ENCODE data around the gene ARSB. TPM values are rescaled to one million over a fixed set of nuclear protein-coding genes. Genes with fewer than 3 reads are reported as not detected.

ARSB gene
- polyA plus RNA-seq, 2 of the 4 experiments (the other 2 are of a cell fraction), result 8.4 to 13.4 TPM

DNA sequence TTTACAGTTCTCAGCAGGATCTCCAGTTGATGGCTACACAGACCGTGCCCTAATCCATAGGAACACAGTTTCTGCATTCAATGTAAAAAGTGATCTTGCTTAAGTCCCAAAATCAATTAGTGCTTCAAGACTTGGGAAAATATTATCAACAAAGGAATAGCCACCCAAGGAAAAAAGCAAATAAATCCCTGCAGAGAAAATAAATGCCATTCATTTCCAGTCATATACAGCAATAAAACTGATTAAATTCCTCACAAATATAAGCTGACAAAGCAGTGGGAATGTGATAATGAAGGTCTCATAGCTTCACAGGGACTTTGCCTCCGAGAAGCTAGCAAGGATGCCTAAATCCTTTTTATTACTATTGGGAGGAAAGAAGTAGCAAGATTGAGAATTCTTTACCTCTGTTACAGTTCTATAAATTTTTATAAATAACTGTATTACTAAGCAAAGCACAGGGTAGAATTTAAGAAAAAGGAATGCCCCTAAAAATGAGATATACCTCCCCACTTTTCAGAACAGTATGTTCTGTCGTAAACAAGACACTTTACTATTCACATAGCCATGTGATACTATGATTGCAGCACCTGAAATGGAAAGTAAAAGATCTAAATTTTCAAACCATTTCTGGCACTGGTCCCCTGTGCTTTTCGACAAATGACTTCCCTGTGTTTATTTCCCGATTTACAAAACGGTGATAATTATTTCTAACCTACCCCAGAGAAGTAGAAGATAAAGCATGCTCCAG lies 59.8 kb downstream of the ARSB start:
- Histone ChIP-seq H3K4me1 (peaks cover 9% of the 10 kb centered on the region), H3K4me3 (no peak overlapping the region), H3K27ac (no peak overlapping the region), H3K9me3 (no peaks in the 10 kb centered on the region), H3K4me2 (no peak overlapping the region)
- POLR2A ChIA-PET, result no interaction called here
- FAIRE-seq (no peak), ATAC-seq (no peak), DNase-seq (ENCODE audit: low read depth in 1 of 2, low spot score in 1 of 2) (no peak)
- no peak for TF ChIP-seq MAX (IDR thresholded peaks at IDR 0.05)
- TF ChIP-seq SREBF2 (IDR thresholded peaks at IDR 0.05), result no peak
- TF ChIP-seq E2F6 (IDR thresholded peaks at IDR 0.05; ENCODE audit: borderline replicate concordance, low read depth), result no peak
- no peak for TF ChIP-seq HDAC2 (IDR thresholded peaks at IDR 0.05)
- no peak for TF ChIP-seq BHLHE40 (IDR thresholded peaks at IDR 0.05; ENCODE audit: low read depth, low read length)
- TF ChIP-seq FOSL2 (IDR thresholded peaks at IDR 0.05), result no peak
- no peak for TF ChIP-seq FOSL2 (CRISPR knock-in tag; IDR thresholded peaks at IDR 0.05)
- no peak for TF ChIP-seq TP53 (CRISPR knock-in tag; IDR thresholded peaks at IDR 0.05)
- no peak for TF ChIP-seq RARB (CRISPR knock-in tag; IDR thresholded peaks at IDR 0.05)
- no peak for TF ChIP-seq ZSCAN20 (CRISPR knock-in tag; IDR thresholded peaks at IDR 0.05)
- no peak for TF ChIP-seq NR3C1 (IDR thresholded peaks at IDR 0.05)
- no peak for TF ChIP-seq KDM5A (IDR thresholded peaks at IDR 0.05)
- no peak for TF ChIP-seq ZNF302 (CRISPR knock-in tag; IDR thresholded peaks at IDR 0.05)
- no peak for TF ChIP-seq RCOR1 (IDR thresholded peaks at IDR 0.05; ENCODE audit: low read depth, low read length)
- no peak for TF ChIP-seq RAD21 (conservative IDR thresholded peaks at IDR 0.05 in 1 of 2, IDR thresholded peaks at IDR 0.05 in 1 of 2)
- WGBS (ENCODE audit: missing lambda C conversion rate), result 87% methylated on average over 6 of the region's 6 CpGs
- CTCF ChIA-PET, result no interaction called here

- ChIA-PET POLR2A (no interaction called here), CTCF (interaction anchor here (1.3 to 1.7 kb wide), 3 partner anchors 23 to 37 kb away, joined by 3 to 5 read pairs (median 5); no protein-coding TSS in a partner anchor)
- no peak for ATAC-seq
- Histone ChIP-seq H3K27ac (no peak overlapping the region), H3K4me2 (no peak overlapping the region), H3K9me3 (no peaks in the 10 kb centered on the region), H3K4me1 (peaks cover 9% of the 10 kb centered on the region), H3K4me3 (no peak overlapping the region)
- no peak for DNase-seq (ENCODE audit: low read depth in 1 of 2, low spot score in 1 of 2)
- FAIRE-seq, result no peak
- 64% methylated on average over 1 of the region's 1 CpG for WGBS (ENCODE audit: missing lambda C conversion rate)
- TF ChIP-seq HEYL (CRISPR knock-in tag; IDR thresholded peaks at IDR 0.05) (no peak), RAD21 (conservative IDR thresholded peaks at IDR 0.05 in 1 of 2, IDR thresholded peaks at IDR 0.05 in 1 of 2) (no peak), ZNF302 (CRISPR knock-in tag; IDR thresholded peaks at IDR 0.05) (no peak), SREBF2 (IDR thresholded peaks at IDR 0.05) (no peak), ELK1 (IDR thresholded peaks at IDR 0.05; ENCODE audit: low read depth, low read length) (no peak), MAZ (IDR thresholded peaks at IDR 0.05; ENCODE audit: borderline replicate concordance, low read depth, low read length) (no peak), E2F6 (IDR thresholded peaks at IDR 0.05; ENCODE audit: borderline replicate concordance, low read depth) (no peak)
Observed at GRCh38 chr5:78923622-78923970, 61.5 kb downstream of the ARSB start.

DNA sequence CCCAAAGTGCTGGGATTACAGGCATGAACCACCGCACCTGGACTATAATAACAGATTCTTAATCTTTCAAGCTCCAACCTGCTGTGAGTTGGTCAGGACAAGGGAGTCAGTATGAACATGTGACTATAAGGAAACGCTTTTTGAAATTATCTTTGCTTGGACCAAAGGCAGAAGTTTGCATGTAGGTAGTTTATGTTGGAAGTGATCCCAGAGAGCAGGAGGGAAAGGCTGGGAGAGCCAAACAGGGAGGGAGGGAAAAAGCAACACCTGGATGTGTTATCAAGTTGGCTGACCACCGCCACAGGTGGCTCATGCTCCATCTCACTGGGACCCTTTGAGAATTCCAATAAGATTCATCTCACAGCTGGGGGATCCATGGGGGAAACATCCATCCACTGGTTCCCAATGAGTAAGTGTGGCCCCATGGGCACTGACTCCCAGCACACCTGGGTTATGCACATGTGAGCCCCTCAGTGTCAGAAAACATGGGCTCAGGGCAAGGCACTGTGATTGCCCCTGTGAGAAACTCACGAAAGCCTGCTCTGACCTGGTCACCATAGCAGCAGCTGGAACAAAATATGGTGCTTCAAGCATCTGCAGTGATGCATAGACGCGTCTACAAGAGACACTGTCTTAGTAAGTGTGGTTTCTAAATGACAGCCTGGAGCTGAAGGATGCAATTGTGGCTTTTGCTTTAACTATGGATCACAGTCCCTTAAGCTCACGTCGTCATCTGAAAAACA lies 62.1 kb downstream of the ARSB start:
- DNase-seq (ENCODE audit: low read depth in 1 of 2, low spot score in 1 of 2), result no peak
- 89% methylated on average over 8 of the region's 8 CpGs for WGBS (ENCODE audit: missing lambda C conversion rate)
- POLR2A ChIA-PET, result no interaction called here
- no peaks in the 10 kb centered on the region for H3K9me3 ChIP-seq
- TF ChIP-seq EHF (CRISPR knock-in tag; IDR thresholded peaks at IDR 0.05) (no peak), TP53 (CRISPR knock-in tag; IDR thresholded peaks at IDR 0.05) (no peak), JUNB (IDR thresholded peaks at IDR 0.05) (no peak), CHD2 (IDR thresholded peaks at IDR 0.05; ENCODE audit: low read length, partially characterized antibody) (no peak), RNF2 (IDR thresholded peaks at IDR 0.05; ENCODE audit: borderline replicate concordance, low read depth) (no peak), FOXS1 (CRISPR knock-in tag; IDR thresholded peaks at IDR 0.05) (no peak), SMC3 (IDR thresholded peaks at IDR 0.05) (no peak), CHD4 (IDR thresholded peaks at IDR 0.05; ENCODE audit: borderline replicate concordance) (no peak), HEYL (CRISPR knock-in tag; IDR thresholded peaks at IDR 0.05) (no peak), SREBF2 (IDR thresholded peaks at IDR 0.05) (no peak), NPAS2 (CRISPR knock-in tag; IDR thresholded peaks at IDR 0.05; ENCODE audit: borderline replicate concordance) (no peak)
- FAIRE-seq, result no peak
- ATAC-seq, result no peak
- CTCF ChIA-PET, result interaction anchor here (1.3 to 1.7 kb wide), 3 partner anchors 10 to 36 kb away, joined by 4 to 5 read pairs (median 5); no protein-coding TSS in a partner anchor
- H3K27ac ChIP-seq, result no peak overlapping the region
- peaks cover 9% of the 10 kb centered on the region for H3K4me1 ChIP-seq
- no peak overlapping the region for H3K4me2 ChIP-seq
- no peak overlapping the region for H3K4me3 ChIP-seq

Data from A549 (cell line).